Fibroblast of pulmonary artery (primary cell): ENCODE measurements around the gene SUN1.

Experiments used
- DNase-seq: peaks from one replicate; pipeline ENCODE4 v3.0.0-alpha.2; 2010; ENCODE audit warnings: low read depth
- H3K4me3 ChIP-seq: replicated peaks from 2 replicates; pipeline ENCODE4 v1.5.1; 2011; ENCODE audit warnings: low read depth, mild to moderate bottlenecking, control low read depth, low read length, moderate library complexity
- TF ChIP-seq, protein P1 (sequence below): IDR thresholded peaks from 2 replicates; pipeline ENCODE4 v1.5.1; 2011; ENCODE audit warnings: mild to moderate bottlenecking, control low read depth, low read length, inconsistent platforms; ENCODE audit errors: missing control alignments

Gene SUN1

DNA sequence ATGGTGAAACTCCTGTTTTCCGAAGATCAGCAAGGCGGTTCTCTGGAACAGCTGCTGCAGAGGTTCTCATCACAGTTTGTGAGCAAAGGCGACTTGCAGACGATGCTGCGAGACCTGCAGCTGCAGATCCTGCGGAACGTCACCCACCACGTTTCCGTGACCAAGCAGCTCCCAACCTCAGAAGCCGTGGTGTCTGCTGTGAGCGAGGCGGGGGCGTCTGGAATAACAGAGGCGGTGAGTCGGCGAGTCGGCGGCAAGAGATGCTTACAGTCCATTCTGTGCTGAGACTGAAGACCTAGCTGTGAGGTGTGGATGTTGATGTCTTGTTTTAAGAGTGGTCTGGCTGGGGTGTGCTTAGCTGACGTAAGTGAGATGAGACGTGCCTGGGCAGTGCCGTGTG lies 27.9 kb downstream of the SUN1 start:
- DNase-seq, result no peak
- H3K4me3 ChIP-seq, result no peak overlapping the region
- TF ChIP-seq, protein P1, sequence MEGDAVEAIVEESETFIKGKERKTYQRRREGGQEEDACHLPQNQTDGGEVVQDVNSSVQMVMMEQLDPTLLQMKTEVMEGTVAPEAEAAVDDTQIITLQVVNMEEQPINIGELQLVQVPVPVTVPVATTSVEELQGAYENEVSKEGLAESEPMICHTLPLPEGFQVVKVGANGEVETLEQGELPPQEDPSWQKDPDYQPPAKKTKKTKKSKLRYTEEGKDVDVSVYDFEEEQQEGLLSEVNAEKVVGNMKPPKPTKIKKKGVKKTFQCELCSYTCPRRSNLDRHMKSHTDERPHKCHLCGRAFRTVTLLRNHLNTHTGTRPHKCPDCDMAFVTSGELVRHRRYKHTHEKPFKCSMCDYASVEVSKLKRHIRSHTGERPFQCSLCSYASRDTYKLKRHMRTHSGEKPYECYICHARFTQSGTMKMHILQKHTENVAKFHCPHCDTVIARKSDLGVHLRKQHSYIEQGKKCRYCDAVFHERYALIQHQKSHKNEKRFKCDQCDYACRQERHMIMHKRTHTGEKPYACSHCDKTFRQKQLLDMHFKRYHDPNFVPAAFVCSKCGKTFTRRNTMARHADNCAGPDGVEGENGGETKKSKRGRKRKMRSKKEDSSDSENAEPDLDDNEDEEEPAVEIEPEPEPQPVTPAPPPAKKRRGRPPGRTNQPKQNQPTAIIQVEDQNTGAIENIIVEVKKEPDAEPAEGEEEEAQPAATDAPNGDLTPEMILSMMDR, result no peak

DNA sequence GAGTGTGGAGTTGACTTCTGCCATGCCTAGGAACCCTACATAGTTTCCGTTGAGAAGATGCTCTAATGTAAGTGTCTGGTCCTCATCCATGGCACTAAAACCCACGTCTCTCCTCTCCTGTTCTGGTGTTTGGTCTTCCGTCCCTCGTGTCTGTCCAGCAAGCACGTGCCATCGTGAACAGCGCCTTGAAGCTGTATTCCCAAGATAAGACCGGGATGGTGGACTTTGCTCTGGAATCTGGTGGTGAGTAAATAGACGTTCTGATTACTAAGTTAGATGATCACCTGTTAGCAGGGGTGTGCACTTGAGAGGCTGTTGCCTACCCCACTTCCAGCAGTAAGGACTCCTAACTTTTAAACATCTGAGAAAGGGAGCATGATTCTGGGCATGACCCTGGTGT lies 28.9 kb downstream of the SUN1 start:
- no peak for DNase-seq
- TF ChIP-seq, protein P1, result no peak

DNA sequence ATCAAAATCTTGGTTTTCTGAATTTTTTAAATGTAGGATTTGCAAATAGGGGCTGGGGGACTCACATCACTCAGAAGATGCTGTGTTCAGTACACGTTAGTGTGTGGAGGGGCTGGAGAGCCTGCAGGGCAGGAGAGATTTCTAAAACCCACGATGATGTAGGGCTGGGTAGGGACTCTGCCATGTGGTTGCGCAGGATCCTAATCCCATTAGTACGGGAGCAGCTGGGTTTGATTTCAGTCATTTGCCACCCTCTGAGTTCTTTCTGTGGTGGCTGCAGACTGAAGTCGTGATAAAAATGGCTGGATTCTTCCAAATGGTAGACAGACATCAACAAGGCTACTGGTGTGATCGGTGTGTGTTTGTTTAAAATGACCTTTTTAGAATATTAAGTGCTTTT lies 29.9 kb downstream of the SUN1 start:
- H3K4me3 ChIP-seq, result no peak overlapping the region
- DNase-seq, result no peak
- TF ChIP-seq, protein P1, result no peak

More for the DNA sequence above, 28.9 kb downstream of the SUN1 start:
- no peak overlapping the region for H3K4me3 ChIP-seq

DNA sequence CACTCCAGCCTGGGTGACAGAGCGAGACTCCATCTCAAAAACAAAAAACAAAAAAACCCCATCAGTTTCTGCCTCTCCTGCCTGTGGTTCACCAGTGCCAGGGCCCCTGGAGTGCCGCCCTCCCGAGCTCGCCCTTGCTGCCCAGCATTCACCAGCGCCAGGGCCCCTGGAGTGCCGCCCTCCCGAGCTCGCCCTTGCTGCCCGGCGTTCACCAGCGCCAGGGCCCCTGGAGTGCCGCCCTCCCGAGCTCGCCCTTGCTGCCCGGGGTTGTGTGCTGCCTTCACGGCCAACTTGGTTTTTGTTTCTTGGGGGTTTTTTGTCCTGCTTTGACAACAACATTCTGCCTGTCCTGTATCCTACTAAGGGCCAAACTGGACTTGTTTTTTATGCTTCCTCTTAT lies 30.8 kb downstream of the SUN1 start:
- DNase-seq, result no peak
- TF ChIP-seq, protein P1, result no peak
- no peak overlapping the region for H3K4me3 ChIP-seq

DNA sequence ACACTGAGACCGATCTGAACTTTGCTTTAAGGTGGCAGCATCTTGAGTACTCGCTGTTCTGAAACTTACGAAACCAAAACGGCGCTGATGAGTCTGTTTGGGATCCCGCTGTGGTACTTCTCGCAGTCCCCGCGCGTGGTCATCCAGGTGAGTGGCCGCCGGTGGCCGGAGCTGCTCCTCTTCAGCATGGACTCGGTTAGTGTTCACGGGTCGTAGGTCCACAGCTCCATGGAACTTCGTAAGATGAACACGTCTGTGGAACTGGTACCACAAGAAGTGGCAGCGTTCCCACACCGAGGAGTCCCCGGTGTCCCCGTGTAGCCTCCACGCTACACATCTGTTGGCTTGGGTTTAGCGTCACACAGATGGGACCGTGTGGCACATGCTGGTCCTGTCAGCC lies 33.6 kb downstream of the SUN1 start:
- DNase-seq, result no peak

DNA sequence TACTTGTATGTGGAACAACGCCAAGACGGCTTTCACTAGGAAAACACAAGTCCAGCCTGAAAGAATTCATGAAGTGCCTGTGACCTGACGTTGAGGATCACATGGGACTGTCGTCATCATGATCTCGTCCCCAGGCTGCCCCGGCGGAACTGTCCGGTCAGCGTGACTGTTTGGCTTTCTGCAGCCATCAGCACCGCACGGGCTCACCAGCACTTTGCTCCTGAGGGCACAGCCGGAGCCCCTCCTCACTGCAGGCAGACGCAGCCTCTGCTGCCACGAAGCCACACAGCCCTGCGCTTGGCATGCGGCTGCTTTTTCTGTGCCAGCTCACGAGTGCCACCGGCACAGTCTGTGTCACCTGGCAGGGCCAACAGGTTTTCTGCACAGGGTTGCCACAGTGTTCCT lies 34.7 kb downstream of the SUN1 start:
- no peak overlapping the region for H3K4me3 ChIP-seq
- TF ChIP-seq, protein P1, result no peak
- DNase-seq, result peak; percentile 51

More for the DNA sequence above, 33.6 kb downstream of the SUN1 start:
- TF ChIP-seq, protein P1, result no peak
- H3K4me3 ChIP-seq, result no peak overlapping the region

DNA sequence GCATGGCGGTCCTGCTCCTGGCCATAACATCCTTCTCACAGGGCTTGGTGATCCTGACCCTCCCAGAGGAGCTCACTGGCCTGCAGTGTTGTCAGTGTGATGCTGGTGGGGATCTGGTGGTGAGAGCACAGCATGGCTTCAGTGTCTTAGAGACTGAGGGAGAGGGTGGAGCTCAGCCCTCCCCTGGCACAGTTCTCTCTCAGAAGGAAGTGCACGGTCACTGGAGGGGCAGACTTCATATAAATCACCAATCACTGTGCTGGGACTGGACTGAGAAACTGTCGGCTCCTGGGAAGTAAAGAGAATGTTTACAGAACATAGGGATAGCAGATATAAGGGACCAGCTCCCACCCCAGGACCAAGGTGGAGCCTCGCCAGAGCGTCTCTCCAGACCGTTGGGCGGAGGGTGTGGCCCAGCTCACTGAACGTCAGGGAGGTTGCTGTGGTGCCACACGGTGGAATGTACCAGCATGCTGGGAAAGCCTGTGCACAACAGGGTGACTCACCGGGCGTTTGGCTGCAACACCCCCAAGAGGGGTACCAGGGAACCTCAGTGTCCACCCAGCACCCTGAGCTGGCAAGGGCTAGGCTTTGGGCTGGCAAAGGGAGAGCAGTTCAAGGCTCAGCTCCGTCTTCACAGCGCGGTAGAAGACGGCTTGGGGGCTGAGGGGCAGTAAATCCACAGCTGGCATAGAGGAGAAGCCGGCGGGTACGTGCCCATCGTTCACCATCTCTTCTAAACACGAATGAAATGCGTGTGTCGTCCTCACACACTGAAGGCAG lies 35.3 kb downstream of the SUN1 start:
- H3K4me3 ChIP-seq, result no peak overlapping the region

More for the DNA sequence above, 35.3 kb downstream of the SUN1 start:
- peak; percentile 38 for DNase-seq
- TF ChIP-seq, protein P1, result no peak
